Keratinocyte (primary cell): Measurements from ENCODE around the gene CDKN3. TPM values are rescaled to one million over a fixed set of nuclear protein-coding genes. Genes with fewer than 3 reads are reported as not detected.

Experiments used
- DNase-seq: peaks from one replicate; pipeline ENCODE4 v3.0.0-alpha.2; 2011; ENCODE audit warnings: low read depth, missing footprints, low spot score
- FAIRE-seq: peaks from 2 replicates; lab custom pipeline; 2011; peaks lifted over from hg19 to GRCh38; lab: Jason Lieb, UNC
- H2AFZ ChIP-seq: 2 replicates; pipeline ENCODE4 v1.6.0; 2012; ENCODE audit warnings: low read length, control low read depth, inconsistent platforms; ENCODE audit not compliant: control insufficient read depth
- H3K27ac ChIP-seq: 2 replicates; pipeline ENCODE4 v1.5.1; 2011; ENCODE audit warnings: low read length; ENCODE audit not compliant: control insufficient read depth, insufficient read depth
- H3K27me3 ChIP-seq: 3 replicates; pipeline ENCODE4 v1.6.0; 2011; ENCODE audit warnings: low read length; ENCODE audit not compliant: control insufficient read depth, insufficient read depth; ENCODE audit errors: extremely low read depth
- H3K36me3 ChIP-seq, 2 experiments: 2 replicates in 1 of 2; 3 replicates in 1 of 2; pipeline ENCODE4 v1.5.1; 2011; ENCODE audit warnings: low read length in 2 of 2, mild to moderate bottlenecking in 1 of 2; ENCODE audit not compliant: control insufficient read depth in 2 of 2, insufficient read depth in 2 of 2; ENCODE audit errors: extremely low read depth in 1 of 2
- H3K4me1 ChIP-seq: 3 replicates; pipeline ENCODE4 v1.5.1; 2011; ENCODE audit warnings: low read length; ENCODE audit not compliant: control insufficient read depth, insufficient read depth; ENCODE audit errors: extremely low read depth
- H3K4me2 ChIP-seq: 3 replicates; pipeline ENCODE4 v1.6.0; 2011; ENCODE audit warnings: low read depth, low read length; ENCODE audit not compliant: control insufficient read depth, insufficient read depth; ENCODE audit errors: extremely low read depth
- H3K4me3 ChIP-seq, 3 experiments: fragments of 200-600 bp in 1 of 3; sonication (generic) in 1 of 3; 2 replicates in 2 of 3; 3 replicates in 1 of 3; pipeline ENCODE4 v1.5.1; 2011 to 2016; ENCODE audit warnings: low read length in 3 of 3, mild to moderate bottlenecking in 3 of 3, control low read depth in 2 of 3, inconsistent platforms in 1 of 3, low read depth in 1 of 3, mixed read lengths in 1 of 3, mixed run types in 1 of 3, moderate library complexity in 1 of 3; ENCODE audit not compliant: control insufficient read depth in 2 of 3, insufficient read depth in 2 of 3; ENCODE audit errors: extremely low read depth in 1 of 3
- H3K79me2 ChIP-seq: 2 replicates; pipeline ENCODE4 v1.6.0; 2012; ENCODE audit warnings: low read length; ENCODE audit not compliant: control insufficient read depth, insufficient read depth
- H3K9ac ChIP-seq: 3 replicates; pipeline ENCODE4 v1.6.0; 2011; ENCODE audit warnings: low read length; ENCODE audit not compliant: control insufficient read depth, insufficient read depth; ENCODE audit errors: extremely low read depth
- H3K9me1 ChIP-seq: 3 replicates; pipeline ENCODE4 v1.6.0; 2011; ENCODE audit warnings: low read length; ENCODE audit not compliant: control insufficient read depth, insufficient read depth; ENCODE audit errors: extremely low read depth
- H3K9me3 ChIP-seq: 2 replicates; pipeline ENCODE4 v1.5.1; 2012; ENCODE audit warnings: low read depth, low read length; ENCODE audit not compliant: control insufficient read depth
- H4K20me1 ChIP-seq: 3 replicates; pipeline ENCODE4 v1.6.0; 2011; ENCODE audit warnings: low read length; ENCODE audit not compliant: control insufficient read depth, insufficient read depth; ENCODE audit errors: extremely low read depth
- CTCF ChIP-seq, 3 experiments: IDR thresholded peaks in 1 of 3; conservative IDR thresholded peaks in 1 of 3; optimal IDR thresholded peaks in 1 of 3; 2 replicates in 2 of 3; 3 replicates in 1 of 3; pipeline versions ENCODE3 to v1.5.1; 2011; ENCODE audit warnings: low read length in 3 of 3, mild to moderate bottlenecking in 3 of 3, moderate library complexity in 2 of 3, control low read depth in 1 of 3, inconsistent platforms in 1 of 3; ENCODE audit not compliant: insufficient read depth in 2 of 3; ENCODE audit errors: extremely low read depth in 1 of 3
- EZH2 ChIP-seq: IDR thresholded peaks from one replicate; pipeline ENCODE4 v1.6.1; 2012; ENCODE audit warnings: inconsistent platforms, mild to moderate bottlenecking, low read length, moderate library complexity
- dilution Hi-C: fragments of 300-500 bp; cut with MboI; formaldehyde crosslinking; loops from one replicate; pipeline ENCODE4 v1.7.0; 2020; ENCODE audit warnings: low sequenced_read_pairs; ENCODE audit not compliant: extremely low pct_ligation_motif_present
- polyA plus RNA-seq, 5 experiments: library from polyadenylated mRNA; depleted of rRNA in 3 of 5; stranded (reverse) in 3 of 5; stranded (forward) in 1 of 5; unstranded in 1 of 5; fragments of >200 nt; gene quantifications; 1 replicate in 1 of 5; 2 replicates in 3 of 5; 3 replicates in 1 of 5; pipeline versions ENCODE4 v1.2.1 to v1.2.3, GENCODE V29; 2011 to 2012; ENCODE audit warnings: missing spikeins in 2 of 5, low read depth in 1 of 5, low replicate concordance in 1 of 5

Gene CDKN3
- polyA plus RNA-seq, 1 donor (not counting 4 experiments of a cell fraction or from before 2014, with no cell fraction given), result 51.6 TPM

GRCh38 chr14:54362759-54363437 is 33.9 kb upstream of the CDKN3 start:
- dilution Hi-C loops, result no loop called here
- Histone ChIP-seq H4K20me1 (no peaks in the 10 kb centered on the region), H3K27ac (no peak overlapping the region), H3K4me2 (no peak overlapping the region), H3K9ac (no peak overlapping the region), H3K79me2 (no peaks in the 10 kb centered on the region), H2AFZ (no peak overlapping the region), H3K27me3 (no peaks in the 10 kb centered on the region), H3K9me3 (no peaks in the 10 kb centered on the region), H3K4me1 (peaks cover 13% of the 10 kb centered on the region), H3K9me1 (no peaks in the 10 kb centered on the region), H3K36me3 (no peaks in the 10 kb centered on the region), H3K4me3 (no peak overlapping the region)
- TF ChIP-seq CTCF (optimal IDR thresholded peaks at IDR 0.05 in 1 of 3, IDR thresholded peaks at IDR 0.05 in 1 of 3, conservative IDR thresholded peaks at IDR 0.05 in 1 of 3; ENCODE audit: extremely low read depth in 1 of 3, insufficient read depth in 2 of 3, low read length in 3 of 3) (no peak), EZH2 (no peak)
- no peak for DNase-seq
- no peak for FAIRE-seq

GRCh38 chr14:54364555-54365415 is 32.0 kb upstream of the CDKN3 start:
- dilution Hi-C loops, result no loop called here
- peak; percentile 79 for FAIRE-seq
- no peaks in the 10 kb centered on the region for H3K79me2 ChIP-seq
- H3K27me3 ChIP-seq, result no peaks in the 10 kb centered on the region
- no peak overlapping the region for H3K9ac ChIP-seq
- H3K27ac ChIP-seq, result no peak overlapping the region
- no peaks in the 10 kb centered on the region for H3K9me3 ChIP-seq
- DNase-seq, result no peak
- no peaks in the 10 kb centered on the region for H3K9me1 ChIP-seq
- H3K4me3 ChIP-seq, result no peak overlapping the region
- peak overlapping the region; percentile 79 for H2AFZ ChIP-seq
- H4K20me1 ChIP-seq, result no peaks in the 10 kb centered on the region
- H3K4me2 ChIP-seq, result peak overlapping the region; percentile 34
- no peak for TF ChIP-seq CTCF (optimal IDR thresholded peaks at IDR 0.05 in 1 of 3, IDR thresholded peaks at IDR 0.05 in 1 of 3, conservative IDR thresholded peaks at IDR 0.05 in 1 of 3; ENCODE audit: extremely low read depth in 1 of 3, insufficient read depth in 2 of 3, low read length in 3 of 3)
- no peak for TF ChIP-seq EZH2
- H3K4me1 ChIP-seq, result peaks cover 13% of the 10 kb centered on the region
- H3K36me3 ChIP-seq, result no peaks in the 10 kb centered on the region
